HCT116 (cell line): Measurements from ENCODE around the gene CPNE4. TPM values are rescaled to one million over a fixed set of nuclear protein-coding genes. Genes with fewer than 3 reads are reported as not detected.
A peak's percentile ranks its signal among the peaks of the same experiment; 100 is the strongest.

Experiments
- ATAC-seq: fragments of 200-7000 bp; cut with Tn5 transposase; 2 replicates; pipeline ENCODE4 v1.9.1; 2020; ENCODE audit warnings: mild to moderate bottlenecking, moderate library complexity
- BruUV-seq: library from RNA; stranded (reverse); fragments of 400-500 nt; replicated peaks from 2 replicates; lab custom pipeline; 2021; lab: Mats Ljungman, UMichigan
- CTCF ChIA-PET: fragments of 300-600 bp; sonication (Branson Sonifier 250); formaldehyde crosslinking; loops from one replicate; lab custom pipeline; 2021; ENCODE audit warnings: antibody characterized with exemption; lab: Charles Lee
- POLR2A ChIA-PET: fragments of 300-600, 350-600 bp; sonication (Branson Sonifier 250); formaldehyde crosslinking; loops from one replicate; lab custom pipeline; 2021; ENCODE audit warnings: antibody characterized with exemption; lab: Charles Lee
- RAD21 ChIA-PET, 2 experiments: fragments of 300-600 bp; sonication (Branson Sonifier 250); formaldehyde crosslinking; loops; one replicate each; lab custom pipeline; 2023; ENCODE audit warnings: low total read pairs in 2 of 2; ENCODE audit not compliant: uncharacterized antibody in 2 of 2, unreplicated experiment in 2 of 2, low non-redundant PET in 1 of 2; lab: Charles Lee
- DNase-seq: peaks from one replicate; pipeline ENCODE4 v3.0.0-alpha.2; 2010; ENCODE audit warnings: low read depth, low spot score
- H2AFZ ChIP-seq: fragments of 200-600 bp; shearing (Covaris generic), sonication (generic); 2 replicates; pipeline ENCODE4 v1.6.1; 2017; ENCODE audit warnings: low read depth, mixed run types, mixed read lengths, antibody characterized with exemption, low read length; ENCODE audit not compliant: poor library complexity, severe bottlenecking
- H3K27ac ChIP-seq: 2 replicates; pipeline ENCODE4 v1.5.1; 2012; ENCODE audit warnings: low read depth, low read length
- H3K27me3 ChIP-seq: fragments of 200-600 bp; sonication (generic); 2 replicates; pipeline ENCODE4 v1.6.1; 2016; ENCODE audit warnings: mixed run types, low read length, mixed read lengths; ENCODE audit not compliant: insufficient read depth
- H3K36me3 ChIP-seq, 2 experiments: fragments of 200-500 bp in 1 of 2; fragments of 200-600 bp in 1 of 2; sonication (Bioruptor generic) in 1 of 2; sonication (generic) in 1 of 2; 2 replicates each; pipeline versions ENCODE4 v1.5.1 to v1.6.1; 2014 to 2016; ENCODE audit warnings: low read length in 2 of 2, inconsistent platforms in 1 of 2, mixed read lengths in 1 of 2, mixed run types in 1 of 2; ENCODE audit not compliant: insufficient read depth in 2 of 2, control insufficient read depth in 1 of 2
- H3K4me1 ChIP-seq, 2 experiments: fragments of 200-600 bp in 1 of 2; sonication (generic) in 1 of 2; 2 replicates each; pipeline versions ENCODE4 v1.5.1 to v1.6.1; 2012 to 2017; ENCODE audit warnings: low read length in 2 of 2, inconsistent platforms in 1 of 2, mild to moderate bottlenecking in 1 of 2, mixed read lengths in 1 of 2, mixed run types in 1 of 2, moderate library complexity in 1 of 2; ENCODE audit not compliant: insufficient read depth in 2 of 2, control insufficient read depth in 1 of 2
- H3K4me2 ChIP-seq: fragments of 200-600 bp; sonication (generic); 2 replicates; pipeline ENCODE4 v1.6.1; 2017; ENCODE audit warnings: mixed run types, low read length, mixed read lengths
- H3K4me3 ChIP-seq, 2 experiments: fragments of 200-600 bp in 1 of 2; sonication (generic) in 1 of 2; replicated peaks in 1 of 2; 2 replicates each; pipeline ENCODE4 v1.5.1; 2011 to 2016; ENCODE audit warnings: low read length in 2 of 2, control low read depth in 1 of 2, low read depth in 1 of 2, mild to moderate bottlenecking in 1 of 2, mixed read lengths in 1 of 2, mixed run types in 1 of 2
- H3K79me2 ChIP-seq: fragments of 200-600 bp; sonication (generic); 2 replicates; pipeline ENCODE4 v1.6.1; 2017; ENCODE audit warnings: mild to moderate bottlenecking, mixed run types, low read length, moderate library complexity, mixed read lengths; ENCODE audit not compliant: insufficient read depth
- H3K9ac ChIP-seq: fragments of 200-600 bp; sonication (generic); 2 replicates; pipeline ENCODE4 v1.6.1; 2016; ENCODE audit warnings: low read length, mixed read lengths
- H3K9me2 ChIP-seq: fragments of 200-600 bp; sonication (generic), shearing (Covaris generic); 2 replicates; pipeline ENCODE4 v1.6.1; 2017; ENCODE audit warnings: mixed run types, mild to moderate bottlenecking, moderate library complexity; ENCODE audit not compliant: insufficient read depth
- H3K9me3 ChIP-seq, 2 experiments: fragments of 200-500 bp in 1 of 2; fragments of 200-600 bp in 1 of 2; sonication (Bioruptor generic) in 1 of 2; sonication (generic) in 1 of 2; 2 replicates each; pipeline ENCODE4 v1.6.1; 2014 to 2017; ENCODE audit warnings: low read length in 2 of 2, mixed read lengths in 2 of 2, inconsistent platforms in 1 of 2, low read depth in 1 of 2, mild to moderate bottlenecking in 1 of 2, mixed run types in 1 of 2, moderate library complexity in 1 of 2; ENCODE audit not compliant: control insufficient read depth in 1 of 2, insufficient read depth in 1 of 2
- H4K20me1 ChIP-seq: fragments of 200-600 bp; sonication (generic), shearing (Covaris generic); 2 replicates; pipeline ENCODE4 v1.6.1; 2017; ENCODE audit warnings: mixed run types, mild to moderate bottlenecking, moderate library complexity; ENCODE audit not compliant: insufficient read depth
- CTCF ChIP-seq, 3 experiments: fragments of 200-600 bp in 1 of 3; sonication (generic) in 1 of 3; IDR thresholded peaks in 2 of 3; conservative IDR thresholded peaks in 1 of 3; 2 replicates each; pipeline ENCODE4 v1.5.1; 2012 to 2017; ENCODE audit warnings: low read depth in 2 of 3, low read length in 2 of 3, antibody characterized with exemption in 1 of 3, borderline replicate concordance in 1 of 3, control low read depth in 1 of 3, mild to moderate bottlenecking in 1 of 3, mixed read lengths in 1 of 3, mixed run types in 1 of 3, moderate library complexity in 1 of 3; ENCODE audit not compliant: insufficient read depth in 1 of 3
- EGR1 ChIP-seq: IDR thresholded peaks from 2 replicates; pipeline ENCODE4 v1.6.1; 2012; ENCODE audit warnings: low read depth
- EZH2 ChIP-seq: fragments of 200-600 bp; sonication (generic); IDR thresholded peaks from 2 replicates; pipeline ENCODE4 v1.6.1; 2017; ENCODE audit warnings: antibody characterized with exemption, mixed run types
- EZH2phosphoT487 ChIP-seq: fragments of 200-600 bp; IDR thresholded peaks from 2 replicates; pipeline ENCODE4 v1.6.1; 2018; ENCODE audit warnings: antibody characterized with exemption, borderline replicate concordance
- JUND ChIP-seq: IDR thresholded peaks from 2 replicates; pipeline ENCODE4 v1.6.1; 2012
- MAX ChIP-seq: IDR thresholded peaks from 2 replicates; pipeline ENCODE4 v1.6.1; 2012
- POLR2A ChIP-seq: IDR thresholded peaks from 2 replicates; pipeline ENCODE4 v1.7.0; 2011; ENCODE audit warnings: borderline replicate concordance; ENCODE audit not compliant: insufficient read depth, insufficient read length; ENCODE audit errors: extremely low read depth
- POLR2AphosphoS5 ChIP-seq: IDR thresholded peaks from 2 replicates; pipeline ENCODE4 v1.6.1; 2011; ENCODE audit warnings: mild to moderate bottlenecking, low read depth, low read length, moderate library complexity
- REST ChIP-seq: IDR thresholded peaks from 2 replicates; pipeline ENCODE4 v1.6.1; 2012; ENCODE audit warnings: low read depth
- SIN3A ChIP-seq: IDR thresholded peaks from 2 replicates; pipeline ENCODE4 v1.6.1; 2012; ENCODE audit warnings: low read depth
- SP1 ChIP-seq: IDR thresholded peaks from 2 replicates; pipeline ENCODE4 v1.6.1; 2012; ENCODE audit warnings: low read depth
- SRF ChIP-seq: IDR thresholded peaks from 2 replicates; pipeline ENCODE4 v1.6.1; 2012; ENCODE audit warnings: low read depth
- TCF7L2 ChIP-seq: IDR thresholded peaks from 2 replicates; pipeline ENCODE4 v1.7.0; 2011; ENCODE audit warnings: borderline replicate concordance, inconsistent platforms; ENCODE audit not compliant: insufficient read depth, insufficient read length; ENCODE audit errors: extremely low read depth
- YY1 ChIP-seq: IDR thresholded peaks from 2 replicates; pipeline ENCODE4 v1.6.1; 2011; ENCODE audit warnings: low read length, low read depth, moderate library complexity, mild to moderate bottlenecking; ENCODE audit not compliant: insufficient replicate concordance; ENCODE audit errors: extremely low read depth
- ZBTB33 ChIP-seq: IDR thresholded peaks from 2 replicates; pipeline ENCODE4 v1.6.1; 2011; ENCODE audit warnings: mild to moderate bottlenecking, low read length, moderate library complexity; ENCODE audit not compliant: insufficient replicate concordance; ENCODE audit errors: extremely low read depth
- ZFX ChIP-seq: fragments of 450-650 bp; IDR thresholded peaks from 2 replicates; pipeline ENCODE4 v1.6.1; 2017
- intact Hi-C: fragments of 100-400 bp; cut with micrococcal nuclease; formaldehyde crosslinking; loops from 2 replicates; pipeline ENCODE4 v1.10.0; 2022
- total RNA-seq: library from RNA; stranded (reverse); gene quantifications from one replicate; pipeline ENCODE4 v1.2.1, GENCODE V29; 2021; ENCODE audit not compliant: unreplicated experiment

CPNE4 gene
- total RNA-seq, 1 experiment from 2014 or later: not detected

- no peaks in the 10 kb centered on the region for H3K27me3 ChIP-seq
- peaks cover 7 to 14% of the 10 kb centered on the region in 2 experiments for H3K4me1 ChIP-seq
- ATAC-seq (peak; percentile 56), DNase-seq (no peak)
- H3K9ac ChIP-seq: no peak overlapping the region
- intact Hi-C loops: no loop called here
- ChIA-PET RAD21 (no interaction called here), POLR2A (no interaction called here), CTCF (no interaction called here)
- peak overlapping the region; percentile 7 for H2AFZ ChIP-seq
- peak overlapping the region; percentile 47 for H3K4me2 ChIP-seq
- H3K9me2 ChIP-seq: no peaks in the 10 kb centered on the region
- H3K79me2 ChIP-seq: no peaks in the 10 kb centered on the region
- H4K20me1 ChIP-seq: no peaks in the 10 kb centered on the region
- H3K9me3 ChIP-seq: no peaks in the 10 kb centered on the region
- no peak overlapping the region for H3K27ac ChIP-seq
- TF ChIP-seq JUND (no peak), SIN3A (no peak), EGR1 (no peak), EZH2 (no peak), REST (no peak), SP1 (no peak), ZBTB33 (no peak), POLR2A (no peak), YY1 (no peak), CTCF (IDR thresholded peaks at IDR 0.05 in 2 of 3, conservative IDR thresholded peaks at IDR 0.05 in 1 of 3; ENCODE audit: borderline replicate concordance in 1 of 3, insufficient read depth in 1 of 3, low read depth in 2 of 3, low read length in 2 of 3) (no peak), ZFX (no peak), MAX (no peak), SRF (no peak), POLR2AphosphoS5 (no peak), EZH2phosphoT487 (no peak), TCF7L2 (no peak)
- BruUV-seq: no TSS peak
- no peaks in the 10 kb centered on the region for H3K36me3 ChIP-seq
- H3K4me3 ChIP-seq: no peak overlapping the region
These were observed 490.3 kb downstream of the CPNE4 start for GRCh38 chr3:131544557-131544956.
